ENCODE results near the gene CD164L2. TPM values are rescaled to one million over a fixed set of nuclear protein-coding genes. Genes with fewer than 3 reads are reported as not detected.
A peak's percentile ranks its signal among the peaks of the same experiment; 100 is the strongest.

CD164L2 gene
- total RNA-seq, 3 donors from 2014 or later: not detected

GRCh38 chr1:27345272-27345671, 37.9 kb downstream of the CD164L2 start:
- peaks cover 59% of the 10 kb centered on the region for H3K4me1 Mint-ChIP-seq (ENCODE audit: low read depth)
- H3K27me3 Mint-ChIP-seq (ENCODE audit: low read depth): no peaks in the 10 kb centered on the region
- H3K36me3 Mint-ChIP-seq (ENCODE audit: insufficient read depth): peaks cover 8% of the 10 kb centered on the region
- H3K4me3 Mint-ChIP-seq: no peak overlapping the region
- no peak for ATAC-seq
- H3K9me3 Mint-ChIP-seq: no peaks in the 10 kb centered on the region
- DNase-seq: no peak

- Mint-ChIP-seq H3K27me3 (ENCODE audit: low read depth) (no peaks in the 10 kb centered on the region), H3K9me3 (no peaks in the 10 kb centered on the region), H3K4me3 (peak overlapping the region; percentile 81), H3K36me3 (ENCODE audit: insufficient read depth) (peaks cover 8% of the 10 kb centered on the region), H3K4me1 (ENCODE audit: low read depth) (peaks cover 73% of the 10 kb centered on the region)
- DNase-seq (no peak), ATAC-seq (no peak)
These were observed 39.5 kb downstream of the CD164L2 start for GRCh38 chr1:27343639-27344025.

GRCh38 chr1:27342778-27343638, 40.1 kb downstream of the CD164L2 start:
- DNase-seq (peak; percentile 75), ATAC-seq (peak; percentile 49 to 53)
- no peaks in the 10 kb centered on the region for H3K9me3 Mint-ChIP-seq
- peaks cover 73% of the 10 kb centered on the region for H3K4me1 Mint-ChIP-seq (ENCODE audit: low read depth)
- peaks cover 8% of the 10 kb centered on the region for H3K36me3 Mint-ChIP-seq (ENCODE audit: insufficient read depth)
- peak overlapping the region; percentile 81 for H3K4me3 Mint-ChIP-seq
- no peaks in the 10 kb centered on the region for H3K27me3 Mint-ChIP-seq (ENCODE audit: low read depth)

DNA sequence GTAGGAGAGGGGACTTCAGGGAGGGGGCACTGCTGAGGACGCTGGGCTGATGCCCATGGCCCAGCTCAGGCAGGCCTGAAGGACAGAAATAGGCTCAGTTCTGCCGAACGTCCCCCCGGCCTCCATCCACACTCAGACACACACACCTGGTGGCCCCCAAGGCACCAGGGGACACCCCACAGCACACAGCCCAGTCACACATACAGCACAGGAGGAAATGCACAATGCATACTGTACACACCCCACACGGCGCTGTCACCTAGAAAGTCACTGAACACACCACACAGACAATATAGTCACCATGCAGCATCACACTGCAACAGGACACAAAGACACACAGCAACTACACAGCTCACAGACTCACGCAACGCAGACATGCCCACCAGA, 40.7 kb downstream of the CD164L2 start:
- Mint-ChIP-seq H3K9me3 (no peaks in the 10 kb centered on the region), H3K36me3 (ENCODE audit: insufficient read depth) (peaks cover 8% of the 10 kb centered on the region), H3K4me3 (peak overlapping the region; percentile 81), H3K27me3 (ENCODE audit: low read depth) (no peaks in the 10 kb centered on the region), H3K4me1 (ENCODE audit: low read depth) (peaks cover 70% of the 10 kb centered on the region)
- DNase-seq: peak; percentile 30
- ATAC-seq: peak; percentile 60 to 68

- no peaks in the 10 kb centered on the region for H3K27me3 Mint-ChIP-seq (ENCODE audit: low read depth)
- H3K36me3 Mint-ChIP-seq (ENCODE audit: insufficient read depth): peaks cover 6% of the 10 kb centered on the region
- H3K9me3 Mint-ChIP-seq: no peaks in the 10 kb centered on the region
- ATAC-seq (peak; percentile 58 to 64), DNase-seq (peak; percentile 55)
- H3K4me3 Mint-ChIP-seq: peak within 1 kb of the TSS; percentile 81
- peaks cover 67% of the 10 kb centered on the region for H3K4me1 Mint-ChIP-seq (ENCODE audit: low read depth)
These were observed 41.4 kb downstream of the CD164L2 start, which contains the start of gene SYTL1 for GRCh38 chr1:27341525-27342252. SYTL1 (plus strand) TSS chr1:27342022; CDS start chr1:27345335, 3,313 bp downstream.

- H3K4me3 Mint-ChIP-seq: no peak overlapping the region
- no peak for ATAC-seq
These were observed 43.9 kb downstream of the CD164L2 start for GRCh38 chr1:27339213-27339612.

GRCh38 chr1:27338751-27339150, 44.4 kb downstream of the CD164L2 start:
- peaks cover 13% of the 10 kb centered on the region for H3K36me3 Mint-ChIP-seq (ENCODE audit: insufficient read depth)
- peaks cover 47% of the 10 kb centered on the region for H3K4me1 Mint-ChIP-seq (ENCODE audit: low read depth)
- no peaks in the 10 kb centered on the region for H3K9me3 Mint-ChIP-seq
- ATAC-seq: no peak
- H3K27me3 Mint-ChIP-seq (ENCODE audit: low read depth): no peaks in the 10 kb centered on the region
- no peak overlapping the region for H3K4me3 Mint-ChIP-seq
- no peak for DNase-seq

More at GRCh38 chr1:27339213-27339612, 43.9 kb downstream of the CD164L2 start:
- DNase-seq: no peak
- no peaks in the 10 kb centered on the region for H3K27me3 Mint-ChIP-seq (ENCODE audit: low read depth)
- no peaks in the 10 kb centered on the region for H3K9me3 Mint-ChIP-seq
- peaks cover 52% of the 10 kb centered on the region for H3K4me1 Mint-ChIP-seq (ENCODE audit: low read depth)
- H3K36me3 Mint-ChIP-seq (ENCODE audit: insufficient read depth): peaks cover 10% of the 10 kb centered on the region

DNA sequence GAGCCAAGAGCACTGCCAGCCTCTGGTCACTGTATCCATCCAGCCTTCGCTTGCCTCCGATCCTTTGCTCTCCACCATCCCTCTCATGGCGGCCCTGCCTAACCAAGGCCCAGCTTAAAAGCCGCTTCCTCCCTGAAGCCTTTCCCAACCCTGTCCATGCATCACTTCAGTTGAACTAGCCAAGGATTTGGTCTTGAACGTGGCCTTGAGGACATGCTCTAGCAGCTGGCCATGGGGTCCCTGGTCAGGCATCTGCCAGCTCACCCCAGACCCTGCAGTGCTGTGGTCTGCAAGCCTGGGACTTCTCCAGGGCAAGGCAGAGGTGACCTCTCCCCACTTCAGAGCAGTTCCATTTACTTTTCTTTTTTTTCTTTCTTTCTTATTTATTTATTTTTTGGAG, 46.4 kb downstream of the CD164L2 start:
- Mint-ChIP-seq H3K36me3 (ENCODE audit: insufficient read depth) (peaks cover 23% of the 10 kb centered on the region), H3K9me3 (no peaks in the 10 kb centered on the region), H3K27me3 (ENCODE audit: low read depth) (no peaks in the 10 kb centered on the region), H3K4me1 (ENCODE audit: low read depth) (peaks cover 43% of the 10 kb centered on the region), H3K4me3 (no peak overlapping the region)
- ATAC-seq (no peak), DNase-seq (no peak)

DNA sequence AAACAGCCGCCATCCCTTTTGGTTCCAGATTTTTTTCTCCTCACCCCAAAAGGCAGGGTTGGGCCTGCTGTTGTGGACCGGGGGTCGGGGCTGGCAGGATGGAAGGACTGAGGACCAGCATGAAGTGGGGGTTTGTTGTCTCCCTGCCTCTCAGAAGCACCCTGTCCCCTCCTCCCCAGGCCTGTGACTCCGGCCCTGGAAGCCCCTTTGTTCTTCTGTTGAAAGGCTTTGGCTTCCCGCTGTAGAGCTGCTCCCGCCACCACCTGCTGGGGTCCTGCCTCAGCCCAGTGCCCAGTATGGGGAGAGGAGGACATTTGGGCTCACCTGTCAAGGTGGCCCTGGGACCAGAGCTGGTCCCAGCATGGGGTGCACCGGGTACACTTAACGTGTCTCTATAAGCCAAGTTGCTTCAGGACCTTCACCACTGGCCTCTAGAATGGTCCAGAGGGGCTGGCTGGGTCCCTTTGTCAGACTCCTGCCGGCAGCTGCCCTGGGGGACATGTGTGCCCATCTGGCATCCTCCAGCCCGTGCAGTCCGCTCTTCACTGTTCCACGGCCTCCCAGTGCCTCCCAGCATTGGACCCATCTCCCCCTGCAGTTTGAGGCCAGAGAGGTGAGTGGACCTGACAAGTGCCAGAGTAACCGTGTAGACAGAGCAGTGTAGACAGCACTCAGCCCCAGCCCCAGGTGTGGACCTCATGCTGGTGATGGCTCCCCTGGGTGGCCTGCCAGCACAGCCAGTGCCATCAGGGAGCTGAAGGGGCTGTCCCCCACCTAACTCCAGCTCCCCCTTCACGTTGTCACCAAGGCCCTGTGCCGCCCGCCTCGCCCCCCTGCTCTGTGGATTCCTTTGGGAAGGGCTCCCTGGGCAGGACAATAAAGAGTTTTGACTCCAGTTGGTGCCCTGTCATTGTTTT, 47.4 kb downstream of the CD164L2 start:
- Mint-ChIP-seq H3K27me3 (ENCODE audit: low read depth) (no peaks in the 10 kb centered on the region), H3K36me3 (ENCODE audit: insufficient read depth) (peaks cover 27% of the 10 kb centered on the region), H3K4me3 (no peak overlapping the region), H3K9me3 (no peaks in the 10 kb centered on the region), H3K4me1 (ENCODE audit: low read depth) (peaks cover 36% of the 10 kb centered on the region)
- ATAC-seq (no peak), DNase-seq (no peak)

DNA sequence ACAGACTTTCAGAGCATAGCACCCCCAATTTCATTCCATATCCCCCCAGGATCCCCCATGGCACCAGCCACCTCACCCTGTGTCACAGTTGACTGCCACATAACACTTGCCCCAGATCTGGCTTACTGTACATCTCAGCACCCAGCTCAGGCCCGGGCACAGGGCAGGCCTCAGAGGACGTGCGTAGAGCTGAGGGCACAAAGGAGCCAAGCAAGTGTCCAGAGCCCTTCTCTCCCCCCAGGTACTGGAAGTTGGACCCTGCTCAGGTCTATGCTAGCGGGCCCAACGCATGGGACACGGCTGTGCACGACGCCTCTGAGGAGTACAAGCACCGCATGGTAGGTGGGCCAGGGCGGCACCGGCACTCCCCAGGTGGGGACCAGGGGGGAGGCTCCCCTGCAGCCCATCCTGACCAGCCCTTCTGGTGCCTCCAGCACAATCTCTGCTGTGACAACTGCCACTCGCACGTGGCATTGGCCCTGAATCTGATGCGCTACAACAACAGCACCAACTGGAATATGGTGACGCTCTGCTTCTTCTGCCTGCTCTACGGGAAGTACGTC, 49.3 kb downstream of the CD164L2 start:
- no peak for DNase-seq
- Mint-ChIP-seq H3K4me3 (no peak overlapping the region), H3K27me3 (ENCODE audit: low read depth) (no peaks in the 10 kb centered on the region), H3K36me3 (ENCODE audit: insufficient read depth) (peaks cover 32% of the 10 kb centered on the region), H3K9me3 (no peaks in the 10 kb centered on the region), H3K4me1 (ENCODE audit: low read depth) (peaks cover 23% of the 10 kb centered on the region)
- no peak for ATAC-seq

GRCh38 chr1:27332536-27333281, 50.4 kb downstream of the CD164L2 start:
- Mint-ChIP-seq H3K9me3 (no peaks in the 10 kb centered on the region), H3K36me3 (ENCODE audit: insufficient read depth) (peaks cover 36% of the 10 kb centered on the region), H3K27me3 (ENCODE audit: low read depth) (no peaks in the 10 kb centered on the region), H3K4me3 (no peak overlapping the region), H3K4me1 (ENCODE audit: low read depth) (peaks cover 33% of the 10 kb centered on the region)
- DNase-seq (peak; percentile 46), ATAC-seq (peak; percentile 83 to 90)

DNA sequence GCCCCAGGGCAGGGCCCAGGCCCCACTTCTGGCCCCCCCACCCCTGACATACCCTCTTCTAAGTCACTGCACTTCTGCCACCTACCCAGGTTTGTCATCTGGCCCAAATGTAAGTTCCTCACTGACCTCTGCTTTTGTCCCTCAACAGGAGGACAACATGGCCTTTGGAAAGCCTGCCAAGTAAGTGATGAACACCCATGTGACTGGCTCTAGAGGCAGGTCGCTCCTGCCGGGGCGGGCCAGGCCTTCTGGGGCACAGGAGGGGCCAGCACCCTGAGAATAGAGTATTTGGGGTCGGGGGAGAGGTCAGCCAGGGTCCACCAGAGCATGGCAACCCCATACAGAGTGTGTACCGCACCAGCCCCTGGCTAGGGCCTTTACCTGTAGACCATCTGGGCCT, 51.2 kb downstream of the CD164L2 start:
- Mint-ChIP-seq H3K9me3 (no peaks in the 10 kb centered on the region), H3K27me3 (ENCODE audit: low read depth) (no peaks in the 10 kb centered on the region), H3K4me1 (ENCODE audit: low read depth) (peaks cover 36% of the 10 kb centered on the region), H3K4me3 (no peak overlapping the region), H3K36me3 (ENCODE audit: insufficient read depth) (peaks cover 38% of the 10 kb centered on the region)
- DNase-seq (no peak), ATAC-seq (no peak)

GRCh38 chr1:27331426-27331825, 51.7 kb downstream of the CD164L2 start:
- Mint-ChIP-seq H3K27me3 (ENCODE audit: low read depth) (no peaks in the 10 kb centered on the region), H3K9me3 (no peaks in the 10 kb centered on the region), H3K4me1 (ENCODE audit: low read depth) (peaks cover 41% of the 10 kb centered on the region), H3K36me3 (ENCODE audit: insufficient read depth) (peaks cover 34% of the 10 kb centered on the region), H3K4me3 (no peak overlapping the region)
- ATAC-seq (no peak), DNase-seq (no peak)
